Dendritic cell treated with granulocyte-macrophage colony-stimulating factor and Interleukin-4, amounts not matched to agents 40 ng/mL and 50 ng/mL, for 4 days (primary cell): Measurements from ENCODE around the gene ZFP36.

Source experiments
- H3K27ac Mint-ChIP-seq: one replicate; pipeline ENCODE4 v1.8.0; 2022; ENCODE audit warnings: mild to moderate bottlenecking, mixed read lengths
- H3K27me3 Mint-ChIP-seq: one replicate; pipeline ENCODE4 v1.8.0; 2022; ENCODE audit warnings: mild to moderate bottlenecking, mixed read lengths
- H3K36me3 Mint-ChIP-seq: one replicate; pipeline ENCODE4 v1.8.0; 2022; ENCODE audit warnings: low read depth, mixed read lengths
- H3K4me1 Mint-ChIP-seq: one replicate; pipeline ENCODE4 v1.8.0; 2022; ENCODE audit warnings: low read depth, mixed read lengths
- H3K4me3 Mint-ChIP-seq: one replicate; pipeline ENCODE4 v1.8.0; 2022; ENCODE audit warnings: mild to moderate bottlenecking, moderate library complexity, mixed read lengths
- H3K9me3 Mint-ChIP-seq: one replicate; pipeline ENCODE4 v1.8.0; 2022; ENCODE audit warnings: mixed read lengths
- intact Hi-C: fragments of 100-400 bp; cut with micrococcal nuclease; formaldehyde crosslinking; loops from one replicate; pipeline ENCODE4 v1.15.0; 2022

ZFP36 gene

DNA sequence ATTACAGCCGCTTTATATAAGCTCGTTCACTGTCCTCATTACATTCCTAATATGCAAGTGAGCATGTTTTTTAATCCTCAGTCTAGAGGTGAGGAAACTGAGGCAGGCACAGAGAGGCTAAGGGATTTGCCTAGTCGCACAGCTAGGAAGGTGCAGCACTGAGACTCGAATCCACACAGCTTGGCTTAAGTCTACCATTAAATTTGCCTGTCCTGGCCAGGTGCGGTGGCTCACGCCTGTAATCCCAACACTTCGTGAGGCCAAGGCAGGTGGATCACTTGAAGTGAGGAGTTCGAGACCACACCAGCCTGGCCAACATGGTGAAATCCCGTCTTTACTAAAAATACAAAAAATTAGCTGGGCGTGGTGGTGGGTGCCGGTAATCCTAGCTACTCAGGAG is 21.1 kb downstream of the ZFP36 start:
- Mint-ChIP-seq H3K27ac (no peak overlapping the region), H3K4me1 (peaks cover 9% of the 10 kb centered on the region), H3K27me3 (no peaks in the 10 kb centered on the region), H3K4me3 (no peak overlapping the region), H3K36me3 (peaks cover 27% of the 10 kb centered on the region), H3K9me3 (no peaks in the 10 kb centered on the region)
- intact Hi-C loops, result no loop called here

- H3K4me3 Mint-ChIP-seq, result no peak overlapping the region
- intact Hi-C loops, result no loop called here
- H3K4me1 Mint-ChIP-seq, result peaks cover 16% of the 10 kb centered on the region
Measured at GRCh38 chr19:39428283-39429112, 21.9 kb downstream of the ZFP36 start.

DNA sequence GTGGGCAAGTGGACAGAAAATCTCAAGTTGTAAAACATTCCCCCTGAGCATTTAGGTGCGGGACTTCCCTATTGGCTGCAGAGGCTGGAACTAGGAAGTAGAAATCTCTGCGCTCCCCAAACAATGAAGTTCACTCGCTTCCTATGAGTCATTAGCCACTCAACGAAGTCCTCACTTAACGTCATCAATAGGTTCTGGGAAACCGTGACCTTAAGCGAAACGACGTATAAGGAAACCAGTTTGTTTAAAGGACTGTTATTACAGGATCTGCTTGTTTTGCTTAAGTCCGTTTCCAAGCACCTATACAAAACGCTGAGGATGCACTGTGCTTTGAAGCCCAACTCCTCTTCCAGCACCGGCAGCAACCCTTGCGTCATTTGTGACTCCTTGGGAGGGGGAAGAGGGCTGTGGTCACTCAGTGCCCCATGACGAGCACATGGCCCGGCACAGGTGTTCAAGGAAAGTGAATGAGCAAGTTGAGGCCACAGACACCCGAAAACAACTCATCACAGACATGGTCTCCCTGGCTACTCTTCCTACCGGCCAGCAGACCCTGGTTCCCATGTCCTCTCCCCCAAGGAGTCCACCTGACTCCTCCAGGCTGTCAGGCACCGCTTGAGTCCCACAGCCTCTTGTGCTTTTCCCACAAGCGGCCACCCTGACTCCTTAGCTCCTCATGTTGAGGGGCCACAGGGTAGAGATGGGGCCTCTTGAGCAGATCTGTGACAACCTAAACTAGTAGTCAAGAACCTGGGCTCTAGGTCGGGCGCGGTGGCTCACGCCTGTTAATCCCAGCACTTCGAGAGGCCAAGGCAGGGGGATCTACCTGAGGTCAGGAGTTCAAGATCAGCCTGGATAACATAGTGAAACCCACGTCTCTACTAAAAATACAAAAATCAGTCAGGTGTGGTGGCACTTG is 24.3 kb downstream of the ZFP36 start:
- intact Hi-C loops, result loop anchor here (1.0 to 2.0 kb wide), 2 partner anchors 19 to 32 kb away; partner anchors contain the start of gene PLEKHG2
- H3K27ac Mint-ChIP-seq, result peak overlapping the region; percentile 91
- H3K27me3 Mint-ChIP-seq, result no peaks in the 10 kb centered on the region
- peaks cover 39% of the 10 kb centered on the region for H3K36me3 Mint-ChIP-seq
- peak overlapping the region; percentile 50 for H3K4me3 Mint-ChIP-seq
- H3K4me1 Mint-ChIP-seq, result peaks cover 35% of the 10 kb centered on the region
- H3K9me3 Mint-ChIP-seq, result no peaks in the 10 kb centered on the region

More at GRCh38 chr19:39428283-39429112, 21.9 kb downstream of the ZFP36 start:
- H3K36me3 Mint-ChIP-seq, result peaks cover 27% of the 10 kb centered on the region
- H3K27me3 Mint-ChIP-seq, result no peaks in the 10 kb centered on the region
- peak overlapping the region; percentile 91 for H3K27ac Mint-ChIP-seq
- no peaks in the 10 kb centered on the region for H3K9me3 Mint-ChIP-seq

DNA sequence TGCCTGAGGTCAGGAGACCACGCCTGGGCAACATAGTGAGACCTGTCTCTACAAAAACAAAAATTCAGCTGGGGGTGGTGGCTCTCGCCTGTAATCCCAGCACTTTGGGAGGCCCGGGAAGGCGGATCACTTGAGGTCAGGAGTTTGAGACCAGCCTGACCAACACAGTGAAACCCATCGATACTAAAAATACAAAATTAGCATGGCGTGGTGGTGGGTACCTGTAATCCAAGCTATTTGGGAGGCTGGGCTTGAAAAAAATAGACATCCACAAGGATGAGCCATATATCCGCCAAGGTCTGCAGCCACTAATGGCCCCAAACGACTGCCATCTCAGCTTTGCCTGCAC is 26.0 kb downstream of the ZFP36 start:
- Mint-ChIP-seq H3K36me3 (peaks cover 40% of the 10 kb centered on the region), H3K4me1 (peaks cover 50% of the 10 kb centered on the region), H3K4me3 (no peak overlapping the region)

DNA sequence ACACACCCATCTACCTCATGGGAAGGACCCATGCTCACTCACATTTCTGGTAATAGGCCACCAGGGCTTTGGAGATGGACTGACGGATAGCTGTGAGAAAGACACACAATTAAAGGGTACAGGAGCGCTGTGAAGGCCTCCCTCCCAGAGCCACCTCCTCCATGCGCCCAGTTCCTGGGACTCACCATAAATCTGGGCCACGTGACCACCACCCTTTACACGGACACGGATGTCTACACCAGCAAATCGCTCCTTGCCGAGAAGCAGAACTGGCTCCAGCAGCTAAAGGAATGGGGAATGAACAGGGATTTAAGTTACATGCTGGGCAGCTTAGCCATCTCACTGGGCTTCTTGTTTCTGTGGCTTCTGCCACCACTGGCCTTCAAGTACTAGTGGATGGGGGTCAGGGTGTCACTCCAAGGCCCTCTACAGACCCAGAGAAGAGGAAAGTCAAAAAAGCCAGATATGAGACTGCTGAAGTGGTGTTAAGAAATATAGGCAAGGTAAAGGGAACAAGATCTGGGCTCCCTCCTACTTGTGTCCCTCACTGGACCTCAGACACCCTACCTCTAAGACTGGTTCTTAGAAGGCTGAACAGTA is 26.9 kb downstream of the ZFP36 start:
- H3K4me1 Mint-ChIP-seq, result peaks cover 53% of the 10 kb centered on the region
- H3K9me3 Mint-ChIP-seq, result no peaks in the 10 kb centered on the region
- H3K4me3 Mint-ChIP-seq, result no peak overlapping the region
- H3K36me3 Mint-ChIP-seq, result peaks cover 40% of the 10 kb centered on the region
- H3K27ac Mint-ChIP-seq, result peak overlapping the region; percentile 95
- H3K27me3 Mint-ChIP-seq, result peaks cover 9% of the 10 kb centered on the region
- intact Hi-C loops, result no loop called here

More for the DNA sequence above, 26.0 kb downstream of the ZFP36 start:
- peaks cover 9% of the 10 kb centered on the region for H3K27me3 Mint-ChIP-seq
- intact Hi-C loops, result no loop called here
- no peaks in the 10 kb centered on the region for H3K9me3 Mint-ChIP-seq
- peak overlapping the region; percentile 95 for H3K27ac Mint-ChIP-seq

- Mint-ChIP-seq H3K4me1 (peaks cover 53% of the 10 kb centered on the region), H3K36me3 (peaks cover 40% of the 10 kb centered on the region)
- intact Hi-C loops, result loop anchor here (5.0 kb wide), 1 partner anchor 92 kb away; the partner anchor contains the start of gene SAMD4B
Measured at GRCh38 chr19:39434123-39435076, 27.8 kb downstream of the ZFP36 start.

GRCh38 chr19:39435499-39436349 is 29.1 kb downstream of the ZFP36 start, which contains the start of gene RPS16:
Gene RPS16 (minus strand): TSS chr19:39435949. CDS start chr19:39435895, 54 bp downstream.
- no peaks in the 10 kb centered on the region for H3K9me3 Mint-ChIP-seq
- intact Hi-C loops, result loop anchor here (1.0 to 5.0 kb wide), 2 partner anchors 10 to 93 kb away; partner anchors contain the start of genes SAMD4B and SUPT5H
- peak within 1 kb of the TSS; percentile 97 for H3K4me3 Mint-ChIP-seq
- peaks cover 48% of the 10 kb centered on the region for H3K4me1 Mint-ChIP-seq
- peak within 1 kb of the TSS; percentile 95 for H3K27ac Mint-ChIP-seq
- peaks cover 9% of the 10 kb centered on the region for H3K27me3 Mint-ChIP-seq
- H3K36me3 Mint-ChIP-seq, result peaks cover 40% of the 10 kb centered on the region

More at GRCh38 chr19:39434123-39435076, 27.8 kb downstream of the ZFP36 start:
- Mint-ChIP-seq H3K4me3 (peak overlapping the region; percentile 97), H3K9me3 (no peaks in the 10 kb centered on the region), H3K27ac (peak overlapping the region; percentile 95), H3K27me3 (peaks cover 9% of the 10 kb centered on the region)

- Mint-ChIP-seq H3K27me3 (peaks cover 9% of the 10 kb centered on the region), H3K9me3 (no peaks in the 10 kb centered on the region), H3K36me3 (peaks cover 40% of the 10 kb centered on the region), H3K4me1 (peaks cover 44% of the 10 kb centered on the region), H3K27ac (peak overlapping the region; percentile 95), H3K4me3 (peak overlapping the region; percentile 97)
- intact Hi-C loops, result loop anchor here (1.0 to 5.0 kb wide), 2 partner anchors 9 to 94 kb away; partner anchors contain the start of genes SAMD4B and SUPT5H
Measured at GRCh38 chr19:39436350-39436716, 29.7 kb downstream of the ZFP36 start.

- Mint-ChIP-seq H3K27ac (peak overlapping the region; percentile 95), H3K36me3 (peaks cover 26% of the 10 kb centered on the region), H3K9me3 (no peaks in the 10 kb centered on the region), H3K4me3 (no peak overlapping the region), H3K27me3 (peaks cover 9% of the 10 kb centered on the region), H3K4me1 (peaks cover 38% of the 10 kb centered on the region)
- intact Hi-C loops, result loop anchor here (5.0 kb wide), 1 partner anchor 96 kb away; the partner anchor contains the start of gene SAMD4B
Measured at GRCh38 chr19:39438270-39438934, 31.8 kb downstream of the ZFP36 start.

GRCh38 chr19:39444598-39445195 is 38.0 kb downstream of the ZFP36 start:
- intact Hi-C loops, result loop anchor here (1.0 to 2.0 kb wide), 3 partner anchors 8 to 88 kb away; partner anchors contain the start of genes EID2B and TIMM50
- peaks cover 50% of the 10 kb centered on the region for H3K36me3 Mint-ChIP-seq

More at GRCh38 chr19:39444598-39445195, 38.0 kb downstream of the ZFP36 start:
- Mint-ChIP-seq H3K9me3 (no peaks in the 10 kb centered on the region), H3K4me3 (peak overlapping the region; percentile 98), H3K4me1 (peaks cover 40% of the 10 kb centered on the region), H3K27me3 (no peaks in the 10 kb centered on the region), H3K27ac (peak overlapping the region; percentile 98)
